Osteoblast (primary cell): ENCODE data around the gene RNF186. TPM values are rescaled to one million over a fixed set of nuclear protein-coding genes. Genes with fewer than 3 reads are reported as not detected.
A peak's percentile ranks its signal among the peaks of the same experiment; 100 is the strongest.

Source experiments
- DNase-seq: peaks from one replicate; pipeline ENCODE4 v3.0.0; 2011; ENCODE audit warnings: low spot score, mixed read lengths; ENCODE audit not compliant: insufficient read length; ENCODE audit errors: missing footprints
- H2AFZ ChIP-seq: 2 replicates; pipeline ENCODE4 v1.6.0; 2011; ENCODE audit warnings: mild to moderate bottlenecking, low read length
- H3K27ac ChIP-seq: 2 replicates; pipeline ENCODE4 v1.5.1; 2011; ENCODE audit warnings: mild to moderate bottlenecking, low read depth, low read length, moderate library complexity
- H3K27me3 ChIP-seq: 2 replicates; pipeline ENCODE4 v1.6.0; 2012; ENCODE audit warnings: mild to moderate bottlenecking, control low read depth, inconsistent platforms, low read length, moderate library complexity; ENCODE audit not compliant: insufficient read depth
- H3K36me3 ChIP-seq: 2 replicates; pipeline ENCODE4 v1.5.1; 2011; ENCODE audit warnings: mild to moderate bottlenecking, low read length, control low read depth, moderate library complexity; ENCODE audit not compliant: insufficient read depth
- H3K4me1 ChIP-seq: 2 replicates; pipeline ENCODE4 v1.5.1; 2011; ENCODE audit warnings: mild to moderate bottlenecking, low read length, control low read depth, moderate library complexity; ENCODE audit not compliant: insufficient read depth
- H3K4me2 ChIP-seq: 2 replicates; pipeline ENCODE4 v1.6.0; 2011; ENCODE audit warnings: mild to moderate bottlenecking, low read length; ENCODE audit not compliant: insufficient read depth
- H3K4me3 ChIP-seq: fragments of 200-600 bp; sonication (generic); 3 replicates; pipeline ENCODE4 v1.5.1; 2012; ENCODE audit warnings: mild to moderate bottlenecking, low read length, inconsistent platforms; ENCODE audit not compliant: insufficient read depth
- H3K79me2 ChIP-seq: 2 replicates; pipeline ENCODE4 v1.6.0; 2012; ENCODE audit warnings: mild to moderate bottlenecking, low read length, control low read depth, inconsistent platforms; ENCODE audit not compliant: insufficient read depth
- H3K9me3 ChIP-seq: 2 replicates; pipeline ENCODE4 v1.5.1; 2011; ENCODE audit warnings: low read depth, low read length, control low read depth
- H4K20me1 ChIP-seq: 2 replicates; pipeline ENCODE4 v1.6.0; 2012; ENCODE audit warnings: mild to moderate bottlenecking, low read length, control low read depth; ENCODE audit not compliant: insufficient read depth
- CTCF ChIP-seq: IDR thresholded peaks from 2 replicates; pipeline ENCODE4 v1.5.1; 2011; ENCODE audit warnings: mild to moderate bottlenecking, low read depth, low read length, moderate library complexity; ENCODE audit errors: extremely low read depth
- total RNA-seq: library from RNA; depleted of rRNA; stranded (reverse); fragments of >200 nt; gene quantifications from 2 replicates; pipeline ENCODE4 v1.2.3, GENCODE V29; 2012

The RNF186 gene
- total RNA-seq, result not detected in 2 replicates

- TF ChIP-seq CTCF, result no peak
- no peaks in the 10 kb centered on the region for H3K79me2 ChIP-seq
- H2AFZ ChIP-seq, result no peak within 1 kb of the TSS
Observed at GRCh38 chr1:19814681-19815503, at the start of gene RNF186. Gene RNF186, minus strand, starts transcription at chr1:19815283. Its CDS starts 182 bp downstream, at chr1:19815101.

GRCh38 chr1:19864570-19865160 lies 49.6 kb upstream of the RNF186 start:
- Histone ChIP-seq H3K4me2 (no peak overlapping the region), H3K79me2 (no peaks in the 10 kb centered on the region), H4K20me1 (no peaks in the 10 kb centered on the region), H3K9me3 (no peaks in the 10 kb centered on the region), H3K27me3 (no peaks in the 10 kb centered on the region), H3K27ac (peak overlapping the region; percentile 10), H3K36me3 (no peaks in the 10 kb centered on the region), H3K4me3 (no peak overlapping the region), H2AFZ (no peak overlapping the region), H3K4me1 (peaks cover 35% of the 10 kb centered on the region)
- DNase-seq, result no peak
- no peak for TF ChIP-seq CTCF

More at GRCh38 chr1:19814681-19815503, at the start of gene RNF186:
- Histone ChIP-seq H4K20me1 (no peaks in the 10 kb centered on the region), H3K4me2 (no peak within 1 kb of the TSS), H3K4me3 (no peak within 1 kb of the TSS), H3K27me3 (peaks cover 7% of the 10 kb centered on the region), H3K9me3 (no peaks in the 10 kb centered on the region), H3K36me3 (no peaks in the 10 kb centered on the region), H3K27ac (no peak within 1 kb of the TSS), H3K4me1 (no peaks in the 10 kb centered on the region)
- DNase-seq, result no peak

GRCh38 chr1:19862944-19863343 lies 47.9 kb upstream of the RNF186 start:
- no peaks in the 10 kb centered on the region for H3K79me2 ChIP-seq
- H3K27ac ChIP-seq, result no peak overlapping the region
- H2AFZ ChIP-seq, result no peak overlapping the region
- no peaks in the 10 kb centered on the region for H3K36me3 ChIP-seq
- H3K27me3 ChIP-seq, result no peaks in the 10 kb centered on the region
- H4K20me1 ChIP-seq, result no peaks in the 10 kb centered on the region
- no peaks in the 10 kb centered on the region for H3K9me3 ChIP-seq
- peaks cover 32% of the 10 kb centered on the region for H3K4me1 ChIP-seq
- TF ChIP-seq CTCF, result no peak
- no peak overlapping the region for H3K4me2 ChIP-seq
- H3K4me3 ChIP-seq, result no peak overlapping the region
- no peak for DNase-seq

- DNase-seq, result no peak
- H3K36me3 ChIP-seq, result no peaks in the 10 kb centered on the region
- no peaks in the 10 kb centered on the region for H3K27me3 ChIP-seq
- no peak overlapping the region for H3K4me2 ChIP-seq
- H3K79me2 ChIP-seq, result no peaks in the 10 kb centered on the region
- no peaks in the 10 kb centered on the region for H3K9me3 ChIP-seq
- H3K4me3 ChIP-seq, result no peak overlapping the region
- TF ChIP-seq CTCF, result no peak
- H3K27ac ChIP-seq, result peak overlapping the region; percentile 52
- H4K20me1 ChIP-seq, result no peaks in the 10 kb centered on the region
- H3K4me1 ChIP-seq, result peaks cover 32% of the 10 kb centered on the region
- no peak overlapping the region for H2AFZ ChIP-seq
Observed at GRCh38 chr1:19861842-19862530, 46.9 kb upstream of the RNF186 start.
